22Rv1 (cell line): Measurements from ENCODE around the gene CFAP221.

ENCODE experiments used
- CTCF ChIP-seq: fragments of 450-650 bp; IDR thresholded peaks from 2 replicates; pipeline ENCODE4 v1.5.1; 2017; ENCODE audit warnings: mild to moderate bottlenecking
- ZFX ChIP-seq: fragments of 450-650 bp; IDR thresholded peaks from 2 replicates; pipeline ENCODE4 v1.6.1; 2017; ENCODE audit warnings: antibody characterized with exemption, borderline replicate concordance

DNA sequence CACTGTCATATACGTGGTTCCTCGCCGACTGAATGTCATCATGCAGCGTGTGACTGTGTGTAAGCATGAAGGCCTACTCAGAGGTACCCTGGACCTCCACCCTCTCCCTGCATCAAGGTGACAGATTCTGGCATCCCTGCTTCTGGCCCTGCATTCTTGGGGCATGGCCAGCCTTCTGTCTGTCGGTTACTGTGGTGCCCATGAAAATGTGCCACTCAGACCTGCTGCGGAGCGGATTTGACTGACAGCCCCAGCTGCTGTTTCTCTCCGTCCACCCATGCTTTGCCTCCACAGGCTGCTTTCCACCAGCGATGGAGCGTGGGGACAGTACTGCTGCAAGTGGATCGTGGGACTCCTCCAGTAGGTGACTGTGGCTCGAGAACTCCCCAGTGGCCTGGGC lies 144.4 kb downstream of the CFAP221 start:
- no peak for TF ChIP-seq CTCF
- no peak for TF ChIP-seq ZFX
